HepG2 (cell line): ENCODE measurements around the gene WDR83. TPM values are rescaled to one million over a fixed set of nuclear protein-coding genes. Genes with fewer than 3 reads are reported as not detected.

Source experiments
- CBX5 ChIP-seq: sonication (generic); formaldehyde crosslinking; IDR thresholded peaks from 2 replicates; pipeline ENCODE4 v1.4.0; 2020; ENCODE audit warnings: missing genetic modification reagents, borderline replicate concordance
- FOXA3 ChIP-seq: IDR thresholded peaks from 2 replicates; pipeline ENCODE4 v1.6.1; 2016; ENCODE audit warnings: missing genetic modification reagents, missing compliant biosample characterization
- HNF4G ChIP-seq, 2 experiments: sonication (generic) in 1 of 2; formaldehyde crosslinking in 1 of 2; IDR thresholded peaks; 2 replicates each; pipeline versions ENCODE4 v1.4.0 to v1.6.1; 2011 to 2020; ENCODE audit warnings: borderline replicate concordance in 2 of 2, low read depth in 2 of 2, mild to moderate bottlenecking in 2 of 2, low read length in 1 of 2, missing genetic modification reagents in 1 of 2, moderate library complexity in 1 of 2
- LBX2 ChIP-seq: sonication (generic); formaldehyde crosslinking; IDR thresholded peaks from 2 replicates; pipeline ENCODE4 v1.5.0; 2020; ENCODE audit warnings: missing genetic modification reagents, mild to moderate bottlenecking, borderline replicate concordance
- MAF1 ChIP-seq: sonication (generic); formaldehyde crosslinking; IDR thresholded peaks from 2 replicates; pipeline ENCODE4 v1.5.0; 2020; ENCODE audit warnings: missing genetic modification reagents, borderline replicate concordance
- NFAT5 ChIP-seq: sonication (generic); formaldehyde crosslinking; IDR thresholded peaks from 2 replicates; pipeline ENCODE4 v1.4.0; 2020; ENCODE audit warnings: missing genetic modification reagents
- NR2F6 ChIP-seq, 2 experiments: IDR thresholded peaks; 2 replicates each; pipeline ENCODE4 v1.6.1; 2016; ENCODE audit warnings: antibody characterized with exemption in 1 of 2, mild to moderate bottlenecking in 1 of 2
- RERE ChIP-seq: IDR thresholded peaks from 2 replicates; pipeline ENCODE4 v1.6.1; 2016; ENCODE audit warnings: low read depth, missing genetic modification reagents, missing compliant biosample characterization
- RFX1 ChIP-seq: fragments of 450-650 bp; IDR thresholded peaks from 2 replicates; pipeline ENCODE4 v1.6.1; 2017
- TCF12 ChIP-seq, 2 experiments: fragments of 450-650 bp in 1 of 2; sonication (generic) in 1 of 2; formaldehyde crosslinking in 1 of 2; IDR thresholded peaks; 2 replicates each; pipeline versions ENCODE4 v1.6.1 to v1.8.0; 2017 to 2022; ENCODE audit warnings: antibody characterized with exemption in 1 of 2, mild to moderate bottlenecking in 1 of 2, missing genetic modification reagents in 1 of 2, moderate library complexity in 1 of 2
- YEATS4 ChIP-seq: sonication (generic); formaldehyde crosslinking; IDR thresholded peaks from 2 replicates; pipeline ENCODE4 v1.4.0; 2020; ENCODE audit warnings: missing genetic modification reagents, borderline replicate concordance
- ZNF136 ChIP-seq: sonication (generic); formaldehyde crosslinking; IDR thresholded peaks from 2 replicates; pipeline ENCODE4 v1.8.1; 2022; ENCODE audit warnings: low read depth, mild to moderate bottlenecking, moderate library complexity, missing genetic modification reagents
- ZNF234 ChIP-seq: sonication (generic); formaldehyde crosslinking; conservative IDR thresholded peaks from 2 replicates; pipeline ENCODE4 v1.5.1; 2020; ENCODE audit warnings: mild to moderate bottlenecking, missing genetic modification reagents
- ZNF34 ChIP-seq: sonication (generic); formaldehyde crosslinking; IDR thresholded peaks from 2 replicates; pipeline ENCODE4 v1.4.0; 2020; ENCODE audit warnings: mild to moderate bottlenecking, missing genetic modification reagents, borderline replicate concordance
- ZNF354B ChIP-seq: sonication (generic); formaldehyde crosslinking; IDR thresholded peaks from 2 replicates; pipeline ENCODE4 v1.8.0; 2022; ENCODE audit warnings: mild to moderate bottlenecking, missing genetic modification reagents
- ZNF550 ChIP-seq: sonication (generic); formaldehyde crosslinking; IDR thresholded peaks from 2 replicates; pipeline ENCODE4 v1.4.0; 2020; ENCODE audit warnings: mild to moderate bottlenecking, missing genetic modification reagents, borderline replicate concordance
- ZNF607 ChIP-seq: sonication (generic); formaldehyde crosslinking; IDR thresholded peaks from 2 replicates; pipeline ENCODE4 v1.5.1; 2020; ENCODE audit warnings: missing genetic modification reagents, mild to moderate bottlenecking, borderline replicate concordance
- polyA plus RNA-seq, 8 experiments: library from polyadenylated mRNA; depleted of rRNA in 3 of 8; stranded (reverse) in 7 of 8; unstranded in 1 of 8; fragments of >200 nt; fragmentation: Illumina TruSeq in 4 of 8; extraction: Trizol in 4 of 8; gene quantifications; 2 replicates each; pipeline versions ENCODE4 v1.2.1 to v1.2.3, GENCODE V29; 2011 to 2016; ENCODE audit warnings: low read depth in 4 of 8, missing spikeins in 1 of 8, mixed read lengths in 1 of 8; ENCODE audit not compliant: insufficient read depth in 1 of 8
- total RNA-seq, 5 experiments: library from RNA; depleted of rRNA; stranded (reverse); fragments of >200 nt; fragmentation: Illumina TruSeq; extraction: Trizol; gene quantifications; 2 replicates each; pipeline ENCODE4 v1.2.3, GENCODE V29; 2016; ENCODE audit warnings: low read depth in 1 of 5

Gene WDR83
- total and polyA plus RNA-seq, 2 of the 13 experiments (the other 11 are each of a cell fraction or from before 2014, with no cell fraction given): 4.5 to 10.7 TPM

- TF ChIP-seq RERE (CRISPR knock-in tag) (no peak), NFAT5 (no peak), HNF4G (IDR thresholded peaks at IDR 0.05; ENCODE audit: borderline replicate concordance, low read depth, low read length) (no peak), HNF4G (CRISPR knock-in tag; IDR thresholded peaks at IDR 0.05; ENCODE audit: borderline replicate concordance, low read depth) (no peak), FOXA3 (CRISPR knock-in tag) (no peak), ZNF607 (0 out of 2 replicates have a peak, but pooled peaks have one; percentile 61), MAF1 (CRISPR knock-in tag) (no peak), RFX1 (no peak), TCF12 (IDR thresholded peaks at IDR 0.05) (no peak), TCF12 (CRISPR knock-in tag; IDR thresholded peaks at IDR 0.05) (no peak), ZNF136 (CRISPR knock-in tag) (no peak), ZNF34 (no peak), ZNF354B (CRISPR knock-in tag) (no peak), ZNF550 (CRISPR knock-in tag) (no peak), YEATS4 (peak; percentile 40; the same call in 1 of the 2 replicates), ZNF234 (CRISPR knock-in tag) (no peak), NR2F6 (IDR thresholded peaks at IDR 0.05) (no peak), NR2F6 (CRISPR knock-in tag; IDR thresholded peaks at IDR 0.05) (no peak), LBX2 (no peak), CBX5 (CRISPR knock-in tag) (no peak)
These were observed 54.4 kb downstream of the WDR83 start (continued) for GRCh38 chr19:12720851-12721655.
